Measurements from ENCODE around the gene ROM1.

Gene ROM1

DNA sequence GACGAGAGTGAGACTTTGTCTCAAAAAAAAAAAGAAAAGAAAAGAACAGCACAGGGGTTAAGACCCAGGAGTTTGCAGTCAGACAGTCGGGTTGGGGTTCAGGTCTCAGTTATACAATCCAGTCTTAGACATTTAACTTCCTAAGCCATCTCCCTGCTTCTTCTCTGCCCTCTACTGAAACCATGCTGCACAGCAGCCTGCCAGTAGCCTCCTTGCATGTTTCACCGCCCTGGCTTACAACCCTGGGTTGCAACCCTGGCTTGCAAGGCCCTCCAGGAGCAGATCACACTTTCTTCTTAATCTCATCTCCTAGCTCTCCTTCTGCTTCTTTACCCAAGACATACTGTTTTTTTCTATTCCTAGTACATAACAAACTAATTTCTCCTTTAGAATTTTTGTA, 14.7 kb downstream of the ROM1 start:
- CTCF ChIA-PET: no interaction called here

DNA sequence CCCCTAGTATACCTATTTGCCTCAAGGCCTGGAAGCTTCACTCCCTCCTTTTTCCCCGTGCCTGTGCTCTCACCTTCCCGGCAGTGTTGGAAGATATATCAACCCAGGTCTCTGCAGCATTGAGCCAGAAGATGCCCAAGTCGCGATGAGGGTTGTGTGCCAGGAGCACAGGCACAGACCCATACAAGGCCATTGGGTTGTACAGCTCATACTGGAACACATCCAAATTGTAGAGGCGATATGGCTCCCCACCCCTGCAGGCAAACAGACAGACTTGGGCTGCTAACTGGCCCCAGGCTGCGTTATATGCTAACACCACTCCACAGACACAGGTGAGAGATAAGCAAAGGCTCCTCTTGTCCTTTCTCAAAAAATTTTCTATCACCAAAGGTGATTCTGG, 19.4 kb downstream of the ROM1 start:
- ChIA-PET POLR2A (no interaction called here), CTCF (interaction anchor here (1.6 kb wide), 1 partner anchor 41 kb away, joined by 4 read pairs; the partner anchor contains the start of gene TUT1)
- no peak for TF ChIP-seq ELF4 (IDR thresholded peaks at IDR 0.05)
- TF ChIP-seq FOXM1 (IDR thresholded peaks at IDR 0.05; ENCODE audit: borderline replicate concordance): no peak
- no peak for TF ChIP-seq ARNT (IDR thresholded peaks at IDR 0.05)
- TF ChIP-seq, protein P1, sequence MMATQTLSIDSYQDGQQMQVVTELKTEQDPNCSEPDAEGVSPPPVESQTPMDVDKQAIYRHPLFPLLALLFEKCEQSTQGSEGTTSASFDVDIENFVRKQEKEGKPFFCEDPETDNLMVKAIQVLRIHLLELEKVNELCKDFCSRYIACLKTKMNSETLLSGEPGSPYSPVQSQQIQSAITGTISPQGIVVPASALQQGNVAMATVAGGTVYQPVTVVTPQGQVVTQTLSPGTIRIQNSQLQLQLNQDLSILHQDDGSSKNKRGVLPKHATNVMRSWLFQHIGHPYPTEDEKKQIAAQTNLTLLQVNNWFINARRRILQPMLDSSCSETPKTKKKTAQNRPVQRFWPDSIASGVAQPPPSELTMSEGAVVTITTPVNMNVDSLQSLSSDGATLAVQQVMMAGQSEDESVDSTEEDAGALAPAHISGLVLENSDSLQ (IDR thresholded peaks at IDR 0.05): no peak
- no peak for TF ChIP-seq LEF1 (IDR thresholded peaks at IDR 0.05; ENCODE audit: borderline replicate concordance)
- no peak for TF ChIP-seq NFRKB (IDR thresholded peaks at IDR 0.05)
- TF ChIP-seq ZNF384 (IDR thresholded peaks at IDR 0.05): no peak
- TF ChIP-seq FOXK2 (IDR thresholded peaks at IDR 0.05): no peak
- TF ChIP-seq CTBP1 (IDR thresholded peaks at IDR 0.05; ENCODE audit: borderline replicate concordance): no peak
- no peak for TF ChIP-seq FOXA1 (IDR thresholded peaks at IDR 0.05)
- no peak for TF ChIP-seq SUZ12 (IDR thresholded peaks at IDR 0.05)
- no peak for TF ChIP-seq TARDBP (IDR thresholded peaks at IDR 0.05)
- no peak for TF ChIP-seq BHLHE40 (IDR thresholded peaks at IDR 0.05; ENCODE audit: borderline replicate concordance)
- DNase-seq (ENCODE audit: extremely low spot score): no peak

More for the DNA sequence above, 14.7 kb downstream of the ROM1 start:
- POLR2A ChIA-PET: interaction anchor here (1.5 kb wide), 1 partner anchor 36 kb away, joined by 4 read pairs; the partner anchor contains the start of gene TUT1
- DNase-seq (ENCODE audit: extremely low spot score): no peak
- TF ChIP-seq NFRKB (IDR thresholded peaks at IDR 0.05) (no peak), ARNT (IDR thresholded peaks at IDR 0.05) (no peak), FOXK2 (IDR thresholded peaks at IDR 0.05) (no peak), FOXM1 (IDR thresholded peaks at IDR 0.05; ENCODE audit: borderline replicate concordance) (no peak), SP1 (IDR thresholded peaks at IDR 0.05) (no peak)

DNA sequence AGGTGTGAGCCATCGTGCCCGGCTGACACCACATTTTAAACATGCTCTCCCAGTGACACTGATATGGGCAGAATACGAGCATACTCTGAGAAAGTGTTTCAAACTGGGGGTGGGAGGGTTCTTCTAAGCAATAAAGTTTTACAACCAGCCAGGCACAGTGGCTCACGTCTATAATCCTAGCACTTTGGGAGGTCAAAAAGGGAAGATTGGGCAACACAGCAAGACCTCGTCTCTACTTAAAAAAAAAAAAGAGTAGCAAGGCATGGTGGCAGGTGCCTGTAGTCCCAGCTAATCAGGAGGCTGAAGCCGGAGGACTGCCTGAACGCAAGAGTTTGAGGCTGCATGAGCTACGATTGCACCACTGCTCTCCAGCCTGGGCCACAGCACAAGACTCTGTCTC, 31.2 kb downstream of the ROM1 start:
- ChIA-PET POLR2A (interaction anchor here (0.8 to 2.8 kb wide), 6 partner anchors 9 to 83 kb away, joined by 3 to 19 read pairs (median 6); partner anchors contain the start of genes B3GAT3, HNRNPUL2, INTS5 and LBHD1), CTCF (interaction anchor here (1.9 kb wide), 1 partner anchor 10 kb away, joined by 5 read pairs; no protein-coding TSS in a partner anchor)
- DNase-seq (ENCODE audit: extremely low spot score): no peak
- no peak for TF ChIP-seq SP1 (IDR thresholded peaks at IDR 0.05)
- TF ChIP-seq TARDBP (IDR thresholded peaks at IDR 0.05): no peak
- TF ChIP-seq NFRKB (IDR thresholded peaks at IDR 0.05): no peak
- peak; percentile 70 for TF ChIP-seq ZNF384 (IDR thresholded peaks at IDR 0.05)
- no peak for TF ChIP-seq ELF4 (IDR thresholded peaks at IDR 0.05)

DNA sequence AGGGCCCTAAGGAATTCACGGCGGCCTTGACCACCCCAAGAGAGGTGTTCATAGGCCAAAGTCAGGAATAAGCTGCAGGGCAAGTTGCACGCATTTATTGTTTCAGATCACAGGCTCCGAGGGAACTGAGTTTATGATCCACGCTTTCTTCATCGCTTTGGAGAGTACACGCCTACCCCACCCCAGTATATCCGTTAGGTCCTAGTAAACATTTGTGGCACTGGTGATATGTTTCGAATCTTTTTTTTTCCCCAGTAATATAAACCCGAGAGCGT, 32.6 kb downstream of the ROM1 start:
- CTCF ChIA-PET: interaction anchor here (1.1 kb wide), 1 partner anchor 103 kb away, joined by 3 read pairs; no protein-coding TSS in a partner anchor
- TF ChIP-seq LEF1 (IDR thresholded peaks at IDR 0.05; ENCODE audit: borderline replicate concordance): no peak
- no peak for TF ChIP-seq ZNF384 (IDR thresholded peaks at IDR 0.05)
- TF ChIP-seq FOXM1 (IDR thresholded peaks at IDR 0.05; ENCODE audit: borderline replicate concordance): no peak
- no peak for TF ChIP-seq FOXK2 (IDR thresholded peaks at IDR 0.05)
- TF ChIP-seq CTBP1 (IDR thresholded peaks at IDR 0.05; ENCODE audit: borderline replicate concordance): no peak
- no peak for TF ChIP-seq FOXA1 (IDR thresholded peaks at IDR 0.05)
- TF ChIP-seq TARDBP (IDR thresholded peaks at IDR 0.05): no peak
- no peak for TF ChIP-seq L3MBTL2 (conservative IDR thresholded peaks at IDR 0.05)
- TF ChIP-seq, protein P1 (IDR thresholded peaks at IDR 0.05): no peak
- TF ChIP-seq ELF4 (IDR thresholded peaks at IDR 0.05): no peak
- TF ChIP-seq NFRKB (IDR thresholded peaks at IDR 0.05): no peak
- TF ChIP-seq ARNT (IDR thresholded peaks at IDR 0.05): no peak
- no peak for TF ChIP-seq HDGF (IDR thresholded peaks at IDR 0.05; ENCODE audit: borderline replicate concordance)
- TF ChIP-seq SP1 (IDR thresholded peaks at IDR 0.05): no peak
- no peak for DNase-seq (ENCODE audit: extremely low spot score)
- POLR2A ChIA-PET: interaction anchor here (0.8 to 4.3 kb wide), 13 partner anchors 9 to 108 kb away, joined by 3 to 33 read pairs (median 6); partner anchors contain the start of genes C11orf98, CSKMT, EEF1G and EML3

DNA sequence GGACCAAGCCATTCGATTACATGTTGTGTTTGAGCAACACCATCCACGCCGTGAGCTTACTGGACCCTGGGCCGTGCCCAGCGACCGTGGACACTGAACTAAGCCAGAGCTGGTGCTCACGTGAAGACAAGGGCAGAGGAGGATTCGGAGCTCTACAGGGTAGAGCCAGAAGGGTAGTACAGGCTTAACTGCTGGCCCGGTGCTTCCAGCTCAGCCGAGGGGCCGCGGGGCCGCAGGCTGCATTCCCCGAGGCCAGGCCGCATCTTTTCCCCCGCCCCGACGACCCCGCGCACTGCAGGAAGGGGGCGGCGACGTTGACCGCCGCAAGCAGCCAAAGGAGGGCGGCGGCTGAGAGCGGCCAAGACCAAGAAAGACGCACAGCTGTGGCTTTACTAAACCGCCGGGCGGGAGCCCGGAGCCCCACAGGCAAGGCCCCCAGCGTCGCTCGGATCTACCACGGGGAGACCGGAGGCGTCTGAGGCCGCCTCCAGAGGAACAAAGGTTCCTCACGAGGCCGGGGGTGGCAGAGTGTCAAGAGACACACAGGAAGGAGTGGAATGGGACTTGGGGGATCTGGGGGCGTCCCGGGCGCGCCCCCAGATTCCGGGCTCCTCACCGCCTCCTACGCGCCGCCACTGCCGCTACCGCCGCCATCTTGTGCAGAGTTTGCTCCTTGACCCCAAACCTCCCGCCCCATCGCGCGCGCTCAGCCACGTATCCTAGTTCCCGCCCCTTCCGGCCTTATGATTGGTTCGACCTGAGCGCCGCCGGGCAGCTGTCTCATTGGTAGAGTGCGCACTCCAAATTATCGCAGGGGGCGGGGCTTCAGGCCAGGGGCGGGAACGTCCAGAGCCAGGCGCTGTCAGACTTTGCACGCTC, 33.1 kb downstream of the ROM1 start, which contains the start of gene GANAB:
Gene GANAB (minus strand): TSS at position 668 of the 879 bp plus-strand sequence. CDS start 14 bp downstream, at position 654.
- CTCF ChIA-PET: interaction anchor here (1.1 kb wide), 1 partner anchor 103 kb away, joined by 3 read pairs; no protein-coding TSS in a partner anchor
- DNase-seq (ENCODE audit: extremely low spot score): peak; percentile 99
- POLR2A ChIA-PET: interaction anchor here (0.6 to 4.3 kb wide), 17 partner anchors 9 to 108 kb away, joined by 3 to 33 read pairs (median 4); partner anchors contain the start of genes B3GAT3, C11orf98, CSKMT and EEF1G
- TF ChIP-seq LEF1 (IDR thresholded peaks at IDR 0.05; ENCODE audit: borderline replicate concordance) (no peak), ARNT (IDR thresholded peaks at IDR 0.05) (no peak), NFRKB (IDR thresholded peaks at IDR 0.05) (no peak), ZNF384 (IDR thresholded peaks at IDR 0.05) (no peak), SUZ12 (IDR thresholded peaks at IDR 0.05) (no peak), FOXA1 (IDR thresholded peaks at IDR 0.05) (no peak), ELF4 (IDR thresholded peaks at IDR 0.05) (0 out of 2 replicates have a peak, but pooled peaks have one; percentile 5), CTBP1 (IDR thresholded peaks at IDR 0.05; ENCODE audit: borderline replicate concordance) (no peak), FOXM1 (IDR thresholded peaks at IDR 0.05; ENCODE audit: borderline replicate concordance) (no peak)
- TF ChIP-seq, protein P1 (IDR thresholded peaks at IDR 0.05): peak; percentile 72
